C4-2B (cell line): Measurements from ENCODE around the gene CRYZL1.

Source experiments
- CTCF ChIP-seq: fragments of 450-650 bp; conservative IDR thresholded peaks from 2 replicates; pipeline ENCODE4 v1.5.1; 2017; ENCODE audit warnings: mild to moderate bottlenecking
- ZFX ChIP-seq: fragments of 450-650 bp; IDR thresholded peaks from 2 replicates; pipeline ENCODE4 v1.6.1; 2017

GRCh38 chr21:33668180-33668579 lies 26.6 kb upstream of the CRYZL1 start:
- no peak for TF ChIP-seq CTCF
- TF ChIP-seq ZFX, result no peak
